OCI-LY3 (cell line): ENCODE data around the gene ITGB6.

Experiments used
- H2AFZ ChIP-seq: fragments of 200-600, 300-600 bp; shearing (Covaris generic); 2 replicates; pipeline ENCODE4 v1.6.0; 2014; ENCODE audit warnings: antibody characterized with exemption, low read depth, low read length
- H3K27ac ChIP-seq: fragments of 200-600, 300-600 bp; sonication (generic); 2 replicates; pipeline ENCODE4 v1.5.1; 2014; ENCODE audit warnings: mild to moderate bottlenecking, low read length, moderate library complexity, mixed read lengths
- H3K27me3 ChIP-seq: fragments of 200-600, 300-600 bp; sonication (generic); 2 replicates; pipeline ENCODE4 v1.6.1; 2014; ENCODE audit warnings: low read depth, low read length, mixed read lengths
- H3K36me3 ChIP-seq: fragments of 200-600, 300-600 bp; sonication (generic); replicated peaks from 2 replicates; pipeline ENCODE3; 2014; ENCODE audit warnings: low read depth, low read length, mixed read lengths
- H3K4me1 ChIP-seq: fragments of 300-600, 200-600 bp; sonication (generic); 2 replicates; pipeline ENCODE4 v1.6.1; 2014; ENCODE audit warnings: low read length, mixed read lengths
- H3K4me2 ChIP-seq: fragments of 200-600, 300-600 bp; sonication (generic); 2 replicates; pipeline ENCODE4 v1.6.1; 2014; ENCODE audit warnings: low read length, mixed read lengths
- H3K4me3 ChIP-seq: fragments of 300-600, 200-600 bp; sonication (generic); 2 replicates; pipeline ENCODE4 v1.5.1; 2014; ENCODE audit warnings: antibody characterized with exemption, mild to moderate bottlenecking, low read length, moderate library complexity
- H3K79me2 ChIP-seq: fragments of 300-600, 200-600 bp; shearing (Covaris generic); 2 replicates; pipeline ENCODE4 v1.6.1; 2014; ENCODE audit warnings: mild to moderate bottlenecking, low read length, mixed read lengths
- H3K9ac ChIP-seq: fragments of 300-600, 200-600 bp; shearing (Covaris generic); 2 replicates; pipeline ENCODE4 v1.6.0; 2014; ENCODE audit warnings: mild to moderate bottlenecking, low read length, moderate library complexity
- H3K9me3 ChIP-seq: fragments of 200-600, 300-600 bp; shearing (Covaris generic); 2 replicates; pipeline ENCODE4 v1.6.1; 2014; ENCODE audit warnings: low read length, mixed read lengths; ENCODE audit not compliant: insufficient read depth
- H4K20me1 ChIP-seq: fragments of 200-600, 300-600 bp; sonication (generic); 2 replicates; pipeline ENCODE4 v1.6.1; 2016; ENCODE audit warnings: low read length, mixed read lengths; ENCODE audit not compliant: insufficient read depth
- EZH2phosphoT487 ChIP-seq: fragments of 200-600 bp; shearing (Covaris generic); IDR thresholded peaks from 2 replicates; pipeline ENCODE4 v1.6.1; 2018; ENCODE audit warnings: antibody characterized with exemption, mixed run types, low read depth
- TF ChIP-seq, protein P1 (sequence below): fragments of 200-600, 300-600 bp; sonication (generic); IDR thresholded peaks from 2 replicates; pipeline ENCODE4 v1.5.1; 2014; ENCODE audit warnings: antibody characterized with exemption, low read length, low read depth

Gene ITGB6

DNA sequence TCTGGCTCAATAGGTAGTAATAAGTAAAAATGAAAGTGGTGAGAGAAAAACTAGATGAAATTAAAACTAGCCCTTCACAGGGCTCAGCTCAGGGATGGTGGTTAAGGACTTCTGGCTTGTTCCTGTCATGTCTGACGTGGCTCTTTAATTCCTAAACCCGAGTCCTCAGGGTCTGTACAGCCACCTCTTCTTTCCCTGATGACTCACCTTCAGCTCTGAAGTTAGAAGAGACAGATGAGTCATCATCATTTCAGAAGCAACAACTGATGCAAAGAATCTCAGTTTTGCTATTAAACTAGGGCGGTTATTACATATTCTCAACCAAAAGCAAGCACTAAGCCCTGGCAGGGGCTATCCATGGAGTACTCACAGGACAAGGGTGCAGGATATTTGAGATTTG lies 24.0 kb upstream of the ITGB6 start:
- no peaks in the 10 kb centered on the region for H3K79me2 ChIP-seq
- peak overlapping the region; percentile 89 for H3K4me2 ChIP-seq
- no peaks in the 10 kb centered on the region for H4K20me1 ChIP-seq
- peaks cover 33% of the 10 kb centered on the region for H3K4me1 ChIP-seq
- H2AFZ ChIP-seq = no peak overlapping the region
- H3K27ac ChIP-seq = peak overlapping the region; percentile 6; the same call in 1 of the 2 replicates
- H3K36me3 ChIP-seq = no peaks in the 10 kb centered on the region
- H3K9ac ChIP-seq = peak overlapping the region; percentile 21; the same call in 1 of the 2 replicates
- H3K9me3 ChIP-seq = no peaks in the 10 kb centered on the region
- TF ChIP-seq, protein P1, sequence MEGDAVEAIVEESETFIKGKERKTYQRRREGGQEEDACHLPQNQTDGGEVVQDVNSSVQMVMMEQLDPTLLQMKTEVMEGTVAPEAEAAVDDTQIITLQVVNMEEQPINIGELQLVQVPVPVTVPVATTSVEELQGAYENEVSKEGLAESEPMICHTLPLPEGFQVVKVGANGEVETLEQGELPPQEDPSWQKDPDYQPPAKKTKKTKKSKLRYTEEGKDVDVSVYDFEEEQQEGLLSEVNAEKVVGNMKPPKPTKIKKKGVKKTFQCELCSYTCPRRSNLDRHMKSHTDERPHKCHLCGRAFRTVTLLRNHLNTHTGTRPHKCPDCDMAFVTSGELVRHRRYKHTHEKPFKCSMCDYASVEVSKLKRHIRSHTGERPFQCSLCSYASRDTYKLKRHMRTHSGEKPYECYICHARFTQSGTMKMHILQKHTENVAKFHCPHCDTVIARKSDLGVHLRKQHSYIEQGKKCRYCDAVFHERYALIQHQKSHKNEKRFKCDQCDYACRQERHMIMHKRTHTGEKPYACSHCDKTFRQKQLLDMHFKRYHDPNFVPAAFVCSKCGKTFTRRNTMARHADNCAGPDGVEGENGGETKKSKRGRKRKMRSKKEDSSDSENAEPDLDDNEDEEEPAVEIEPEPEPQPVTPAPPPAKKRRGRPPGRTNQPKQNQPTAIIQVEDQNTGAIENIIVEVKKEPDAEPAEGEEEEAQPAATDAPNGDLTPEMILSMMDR = no peak
- no peak for TF ChIP-seq EZH2phosphoT487
- peak overlapping the region; percentile 64 for H3K4me3 ChIP-seq
- peaks cover 29% of the 10 kb centered on the region for H3K27me3 ChIP-seq

DNA sequence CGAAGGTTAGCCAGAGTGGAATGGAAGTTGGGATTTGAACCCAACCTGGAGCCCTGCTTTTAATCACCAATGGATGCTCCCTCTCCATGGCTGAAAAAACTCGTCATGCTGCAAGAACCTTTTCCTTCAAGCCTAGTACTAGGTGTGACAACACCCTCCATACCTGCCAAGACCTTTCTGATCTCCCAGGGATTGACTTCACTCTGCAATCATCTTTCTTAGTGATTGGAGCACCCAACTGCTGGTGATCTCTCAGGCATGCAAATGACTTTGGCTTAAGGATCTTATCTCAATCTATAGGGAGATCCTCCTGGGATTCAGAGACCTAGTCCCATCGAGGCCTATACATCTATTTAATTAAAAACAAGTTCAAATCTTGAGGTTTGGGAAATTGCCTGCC lies 23.5 kb upstream of the ITGB6 start:
- Histone ChIP-seq H3K27me3 (peaks cover 29% of the 10 kb centered on the region), H2AFZ (no peak overlapping the region), H3K4me2 (peak overlapping the region; percentile 89), H3K79me2 (no peaks in the 10 kb centered on the region), H3K4me1 (peaks cover 33% of the 10 kb centered on the region), H3K27ac (peak overlapping the region; percentile 6; the same call in 1 of the 2 replicates), H3K9ac (peak overlapping the region; percentile 21; the same call in 1 of the 2 replicates), H3K9me3 (no peaks in the 10 kb centered on the region), H4K20me1 (no peaks in the 10 kb centered on the region), H3K4me3 (peak overlapping the region; percentile 64), H3K36me3 (no peaks in the 10 kb centered on the region)
- no peak for TF ChIP-seq EZH2phosphoT487
- TF ChIP-seq, protein P1 = no peak

DNA sequence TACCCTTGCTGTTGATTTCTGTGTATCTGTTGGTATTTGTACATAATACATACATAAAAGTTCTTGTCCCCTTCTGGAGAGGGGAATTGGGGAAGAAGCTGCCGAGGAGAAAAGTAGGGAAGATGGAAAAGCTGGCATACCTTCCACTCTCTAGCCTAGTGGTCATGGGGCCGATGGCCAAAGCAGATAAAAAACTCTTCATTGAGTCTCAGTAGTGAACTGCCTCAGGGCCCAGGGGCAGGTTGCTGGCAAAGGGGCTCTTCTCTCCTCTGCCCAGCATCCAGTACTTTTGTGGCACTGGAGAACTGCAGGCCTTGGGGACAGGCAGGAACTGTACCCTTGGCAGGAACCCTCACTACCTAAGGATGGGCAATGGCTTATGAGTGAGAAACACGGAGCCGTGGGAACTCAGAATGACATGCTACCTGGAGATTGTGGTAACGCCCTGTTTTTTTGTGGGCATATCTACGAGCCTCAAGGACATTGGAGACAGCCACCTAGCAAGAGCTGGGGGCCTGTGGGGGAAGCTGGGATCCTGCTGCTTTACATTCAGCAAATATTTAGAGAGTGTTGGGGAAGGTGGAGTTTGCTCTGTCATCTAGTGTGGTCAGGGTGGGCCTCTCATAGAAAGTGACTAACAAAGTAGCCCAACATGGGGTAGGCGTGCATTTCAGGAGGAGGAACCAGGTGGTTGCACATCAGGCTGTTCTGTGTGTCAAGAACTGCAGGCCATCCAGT lies 22.6 kb upstream of the ITGB6 start:
- Histone ChIP-seq H3K79me2 (no peaks in the 10 kb centered on the region), H3K9ac (no peak overlapping the region), H3K9me3 (no peaks in the 10 kb centered on the region), H3K27ac (no peak overlapping the region), H3K4me1 (peaks cover 33% of the 10 kb centered on the region), H3K4me2 (no peak overlapping the region), H3K4me3 (no peak overlapping the region), H3K27me3 (peaks cover 23% of the 10 kb centered on the region), H4K20me1 (no peaks in the 10 kb centered on the region), H3K36me3 (no peaks in the 10 kb centered on the region), H2AFZ (no peak overlapping the region)
- TF ChIP-seq EZH2phosphoT487 = no peak
- TF ChIP-seq, protein P1 = no peak

DNA sequence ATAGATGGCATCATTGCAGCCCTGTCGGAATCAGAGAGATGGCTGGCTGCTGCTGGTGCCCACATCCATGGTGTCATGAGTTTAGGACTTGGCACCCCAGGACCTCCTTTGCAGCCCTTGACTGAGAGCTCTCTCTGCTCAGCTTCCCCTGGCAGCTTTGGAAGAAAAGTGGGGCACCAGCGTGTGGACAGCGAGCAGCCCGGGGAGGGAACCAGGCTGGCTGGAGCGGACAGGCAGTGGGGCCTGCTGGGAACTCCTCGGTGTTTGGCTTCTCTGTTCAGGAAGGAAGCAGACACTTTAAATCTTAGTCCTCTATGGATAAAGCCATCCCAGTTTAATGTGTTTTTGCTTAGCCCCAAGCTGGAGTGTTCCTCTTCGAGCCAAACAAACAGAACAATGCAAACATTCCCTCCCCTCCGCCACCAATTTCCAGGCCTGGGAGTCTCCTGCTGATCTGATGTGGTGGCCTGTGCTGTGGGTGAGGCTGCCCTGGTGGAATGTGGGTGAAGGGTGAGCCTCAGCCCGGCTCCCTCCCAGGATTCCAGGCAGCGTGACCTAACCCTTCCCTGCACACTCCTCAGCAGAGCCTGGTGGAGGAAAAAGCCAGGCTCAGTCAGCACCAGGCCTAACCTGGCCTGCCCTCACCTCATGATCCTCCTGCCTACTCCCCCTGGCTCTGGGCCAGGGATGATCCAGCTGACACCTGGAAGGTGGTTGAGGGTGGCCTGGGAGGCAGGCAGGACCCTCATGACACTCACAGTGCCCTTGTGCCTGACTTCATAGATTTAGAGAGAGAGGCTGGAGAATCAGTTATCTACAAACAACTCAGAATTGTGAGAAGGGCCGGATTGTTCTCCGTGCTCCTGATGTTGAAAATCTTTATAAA lies 21.6 kb upstream of the ITGB6 start:
- no peak overlapping the region for H3K27ac ChIP-seq
- H3K9ac ChIP-seq = no peak overlapping the region
- H3K9me3 ChIP-seq = no peaks in the 10 kb centered on the region
- H3K4me2 ChIP-seq = no peak overlapping the region
- no peaks in the 10 kb centered on the region for H3K36me3 ChIP-seq
- no peaks in the 10 kb centered on the region for H4K20me1 ChIP-seq
- no peak overlapping the region for H3K4me3 ChIP-seq
- H3K27me3 ChIP-seq = peaks cover 21% of the 10 kb centered on the region
- H2AFZ ChIP-seq = no peak overlapping the region
- TF ChIP-seq EZH2phosphoT487 = no peak
- TF ChIP-seq, protein P1 = no peak
- H3K79me2 ChIP-seq = no peaks in the 10 kb centered on the region
- peaks cover 31% of the 10 kb centered on the region for H3K4me1 ChIP-seq
